ENCODE measurements around the gene TSPAN4. TPM values are rescaled to one million over a fixed set of nuclear protein-coding genes. Genes with fewer than 3 reads are reported as not detected.

TSPAN4 gene
- total RNA-seq, 1 experiment from 2014 or later, result 50.3 TPM

DNA sequence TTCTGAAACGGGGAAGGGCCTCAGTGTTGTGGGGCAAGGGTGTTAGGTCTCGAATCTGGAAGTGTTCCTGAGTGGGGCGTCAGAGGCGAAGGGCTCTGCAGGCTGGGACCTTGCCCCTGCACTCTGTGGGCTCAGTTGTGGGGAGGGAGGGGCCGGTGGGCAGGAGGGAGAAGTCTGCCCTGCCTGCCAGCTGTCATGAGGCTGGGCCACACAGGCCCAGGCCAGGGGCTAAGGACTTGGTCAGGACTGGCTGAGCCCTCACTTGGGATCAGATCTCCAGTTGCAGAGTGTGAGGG lies 14.8 kb upstream of the TSPAN4 start, which contains the start of gene CRACR2B:
CRACR2B (plus strand) TSS at position 23 of the 296 bp plus-strand sequence. CDS start 689 bp downstream, outside the sequence.
- H3K79me2 ChIP-seq (ENCODE audit: insufficient read depth, low read length), result peaks cover 9% of the 10 kb centered on the region; the same call in 1 of the 2 replicates
- H3K4me1 ChIP-seq (ENCODE audit: control insufficient read depth in 1 of 2, insufficient read depth in 2 of 2, low read length in 2 of 2), result peaks cover 29 to 49% of the 10 kb centered on the region in 2 experiments
- H4K20me1 ChIP-seq (ENCODE audit: insufficient read depth), result no peaks in the 10 kb centered on the region
- ChIA-PET POLR2A (interaction anchor here (1.4 to 2.3 kb wide), 2 partner anchors 8 to 19 kb away, joined by 6 to 16 read pairs; partner anchors contain the start of genes PNPLA2 and RPLP2), CTCF (no interaction called here), RAD21 (ENCODE audit: low non-redundant PET in 1 of 2, low total read pairs in 2 of 2, uncharacterized antibody in 2 of 2, unreplicated experiment in 2 of 2) (no interaction called here)
- H3K36me3 ChIP-seq (ENCODE audit: control insufficient read depth in 1 of 2, insufficient read depth in 2 of 2, low read length in 2 of 2), result no peaks in the 10 kb centered on the region
- ATAC-seq, result peak; percentile 8
- no TSS peak for BruUV-seq (replicated peaks)
- intact Hi-C loops (cut with micrococcal nuclease), result no loop called here
- peak within 1 kb of the TSS; percentile 51 to 65 for H3K4me3 ChIP-seq (replicated peaks in 1 of 2; ENCODE audit: low read depth in 1 of 2, low read length in 2 of 2)
- H3K27ac ChIP-seq (ENCODE audit: low read depth, low read length), result peak within 1 kb of the TSS; percentile 89
- H3K27me3 ChIP-seq (ENCODE audit: insufficient read depth, low read length), result no peaks in the 10 kb centered on the region
- H3K4me2 ChIP-seq (ENCODE audit: low read length), result peak within 1 kb of the TSS; percentile 100
- no peak within 1 kb of the TSS for H2AFZ ChIP-seq (ENCODE audit: low read depth, low read length, poor library complexity, severe bottlenecking)
- no peaks in the 10 kb centered on the region for H3K9me2 ChIP-seq (ENCODE audit: insufficient read depth)
- no peak for DNase-seq (ENCODE audit: low read depth, low spot score)
- no peaks in the 10 kb centered on the region for H3K9me3 ChIP-seq (ENCODE audit: control insufficient read depth in 1 of 2, insufficient read depth in 1 of 2, low read depth in 1 of 2, low read length in 2 of 2)
- peak within 1 kb of the TSS; percentile 76 for H3K9ac ChIP-seq (ENCODE audit: low read length)
- TF ChIP-seq REST (IDR thresholded peaks at IDR 0.05; ENCODE audit: low read depth) (no peak), POLR2A (IDR thresholded peaks at IDR 0.05; ENCODE audit: borderline replicate concordance, extremely low read depth, insufficient read depth, insufficient read length) (no peak), EZH2phosphoT487 (IDR thresholded peaks at IDR 0.05; ENCODE audit: borderline replicate concordance) (no peak), CBX3 (IDR thresholded peaks at IDR 0.05; ENCODE audit: low read depth) (no peak), ZBTB33 (IDR thresholded peaks at IDR 0.05; ENCODE audit: extremely low read depth, insufficient replicate concordance, low read length) (no peak), ZFX (IDR thresholded peaks at IDR 0.05) (no peak), SIN3A (IDR thresholded peaks at IDR 0.05; ENCODE audit: low read depth) (no peak), ATF3 (IDR thresholded peaks at IDR 0.05) (no peak), POLR2AphosphoS5 (IDR thresholded peaks at IDR 0.05; ENCODE audit: low read depth, low read length) (no peak), ELF1 (IDR thresholded peaks at IDR 0.05; ENCODE audit: borderline replicate concordance, low read depth) (no peak), FOSL1 (IDR thresholded peaks at IDR 0.05; ENCODE audit: low read depth) (no peak)

All from HCT116 (cell line).